Pancreas (tissue), 10 donors: ENCODE results near the gene MEAF6. TPM values are rescaled to one million over a fixed set of nuclear protein-coding genes. Genes with fewer than 3 reads are reported as not detected.
A peak's percentile ranks its signal among the peaks of the same experiment; 100 is the strongest.
"Not testable (repeated sequence)": the region's sequence is repeated elsewhere in the genome, so short reads cannot be mapped to it uniquely, and the experiment has no call there.

Experiments used
- ATAC-seq, 4 donors: fragments of 200-7000 bp; cut with Tn5 transposase; one replicate each; pipeline versions ENCODE4 v1.8.0 to v1.9.1; 2020; ENCODE audit warnings: mild to moderate bottlenecking in 4 of 4, moderate library complexity in 4 of 4
- DNase-seq, 6 donors: peaks; one replicate each; pipeline ENCODE4 v3.0.0-alpha.2; 2020
- FAIRE-seq: peaks from 2 replicates; lab custom pipeline; 2012; peaks lifted over from hg19 to GRCh38; lab: Jason Lieb, UNC
- H3K27ac ChIP-seq, 4 donors: fragments of 200-600 bp; sonication (generic); 1 replicate in 3 of 4; 2 replicates in 1 of 4; pipeline versions ENCODE4 v1.5.0 to v1.8.0; 2020
- H3K27me3 ChIP-seq, 4 donors: fragments of 200-600 bp; one replicate each; pipeline ENCODE4 v1.8.0; 2021
- H3K36me3 ChIP-seq, 3 donors: fragments of 200-600 bp; sonication (generic) in 1 of 3; one replicate each; pipeline versions ENCODE4 v1.5.0 to v1.8.0; 2020 to 2021
- H3K4me1 ChIP-seq, 3 donors: fragments of 200-600 bp; one replicate each; pipeline ENCODE4 v1.8.0; 2021
- H3K4me3 ChIP-seq, 4 donors: fragments of 200-600 bp; sonication (generic) in 2 of 4; one replicate each; pipeline versions ENCODE4 v1.5.0 to v1.8.0; 2020 to 2021
- H3K9me3 ChIP-seq, 4 donors: fragments of 200-600 bp; one replicate each; pipeline ENCODE4 v1.8.0; 2021
- CTCF ChIP-seq, 4 donors: fragments of 200-600 bp; sonication (generic) in 3 of 4; IDR thresholded peaks; one replicate each; pipeline versions ENCODE4 v1.5.0 to v1.8.0; 2021; ENCODE audit warnings: antibody characterized with exemption in 4 of 4
- WGBS, 2 donors: extraction: QIAGEN DNeasy Blood & Tissue Kit; methylation state at CpG; one replicate each; pipeline ENCODE4 v1.1.7; 2013; 5-methylcytosine and 5-hydroxymethylcytosine counted together
- intact Hi-C, 3 donors: fragments of 100-400 bp; cut with DNase I; formaldehyde crosslinking; loops; one replicate each; pipeline versions ENCODE4 v1.11.1 to v1.14.2; 2022
- polyA plus RNA-seq, 2 donors: library from polyadenylated mRNA; stranded (reverse); fragments of 200-250 nt; gene quantifications; one replicate each; pipeline ENCODE4 v1.2.3, GENCODE V29; 2013
- total RNA-seq, 6 donors: library from RNA; stranded (reverse); fragmentation: NEBNext Ultra II Directional in 4 of 6; extraction: Animal tissue kit (Norgen Biotek cat#: 25700) in 4 of 6; gene quantifications; one replicate each; pipeline versions ENCODE4 v1.2.1 to v1.2.4, GENCODE V29; 2021 to 2023
- donor health status: healthy with polysubstance abuse.
- donor health status: DM: no; HTN: no; CAD: no; lungs with moderate emphysema.
- donor health status: DM: no; HTN: no; CAD: no.
- donor health status: control.
- donor health status: control.
- donor health status: Bipolar disorder and iron deficiency.
- donor health status: DM: yes; HTN: yes; CAD: no.
- donor health status: DM: no; HTN: no; CAD: no.
- donor health status: DM: no; HTN: no; CAD: no.
- donor health status: DM: yes; HTN: yes; CAD: no.

The MEAF6 gene
- total and polyA plus RNA-seq, 8 donors, result 26.1 to 59.8 (median 28.3) TPM

GRCh38 chr1:37560401-37561132 is 46.0 kb upstream of the MEAF6 start:
- Histone ChIP-seq H3K4me3 (no peak overlapping the region), H3K36me3 (peaks cover 0 to 14% (median 7%) of the 10 kb centered on the region in 3 donors), H3K4me1 (peaks cover 0 to 8% (median 3%) of the 10 kb centered on the region in 3 donors), H3K27me3 (no peaks in the 10 kb centered on the region), H3K9me3 (no peaks in the 10 kb centered on the region), H3K27ac (no peak overlapping the region)
- ATAC-seq (no peak), FAIRE-seq (no peak), DNase-seq (no peak)
- intact Hi-C loops, result no loop called here
- 77 to 83% methylated on average over 10 of the region's 10 CpGs for WGBS, 2 donors
- TF ChIP-seq CTCF (IDR thresholded peaks at IDR 0.05), result no peak

GRCh38 chr1:37559957-37560379 is 45.4 kb upstream of the MEAF6 start:
- H3K4me3 ChIP-seq, H3K36me3 ChIP-seq, H3K27me3 ChIP-seq, H3K9me3 ChIP-seq, intact Hi-C loops, FAIRE-seq, DNase-seq, ATAC-seq, H3K27ac ChIP-seq, H3K4me1 ChIP-seq: not testable (repeated sequence)
- 54 to 56% methylated on average over 12 of the region's 12 CpGs for WGBS, 2 donors

- DNase-seq (no peak), FAIRE-seq (no peak), ATAC-seq (no peak)
- no peak for TF ChIP-seq CTCF (IDR thresholded peaks at IDR 0.05)
- no peaks in the 10 kb centered on the region for H3K27me3 ChIP-seq
- no peaks in the 10 kb centered on the region for H3K9me3 ChIP-seq
- H3K4me1 ChIP-seq, result peaks cover 0 to 12% (median 3%) of the 10 kb centered on the region in 3 donors
- no peak overlapping the region for H3K4me3 ChIP-seq
- no peak overlapping the region for H3K27ac ChIP-seq
- WGBS, 2 donors, result 86 to 94% methylated on average over 7 of the region's 7 CpGs
- peaks cover 0 to 9% (median 0%) of the 10 kb centered on the region in 3 donors for H3K36me3 ChIP-seq
- intact Hi-C loops, result no loop called here
These were observed 44.5 kb upstream of the MEAF6 start for GRCh38 chr1:37559080-37559479.

- no peak for FAIRE-seq
- no peak for DNase-seq
- 88 to 93% methylated on average over 1 of the region's 1 CpG for WGBS, 2 donors
- no peak overlapping the region for H3K4me3 ChIP-seq
- ATAC-seq, result no peak
- H3K9me3 ChIP-seq, result no peaks in the 10 kb centered on the region
- peaks cover 0 to 9% (median 0%) of the 10 kb centered on the region in 3 donors for H3K36me3 ChIP-seq
- no peak for TF ChIP-seq CTCF (IDR thresholded peaks at IDR 0.05)
- H3K27ac ChIP-seq, result no peak overlapping the region
- intact Hi-C loops, result no loop called here
- H3K4me1 ChIP-seq, result peaks cover 0 to 12% (median 3%) of the 10 kb centered on the region in 3 donors
- no peaks in the 10 kb centered on the region for H3K27me3 ChIP-seq
These were observed 43.8 kb upstream of the MEAF6 start for GRCh38 chr1:37558411-37558810.

GRCh38 chr1:37557402-37557801 is 42.8 kb upstream of the MEAF6 start:
- H3K4me3 ChIP-seq, result peak overlapping the region in 3 of 4 donors; percentile 27 to 59 (median 45)
- no peaks in the 10 kb centered on the region for H3K9me3 ChIP-seq
- FAIRE-seq (no peak), DNase-seq (no peak), ATAC-seq (no peak)
- H3K4me1 ChIP-seq, result peaks cover 3 to 22% (median 9%) of the 10 kb centered on the region in 3 donors
- H3K36me3 ChIP-seq, result peaks cover 0 to 8% (median 0%) of the 10 kb centered on the region in 3 donors
- TF ChIP-seq CTCF (IDR thresholded peaks at IDR 0.05), result no peak
- intact Hi-C loops, result no loop called here
- no peaks in the 10 kb centered on the region for H3K27me3 ChIP-seq
- peak overlapping the region in 2 of 4 donors; percentile 20 to 44 for H3K27ac ChIP-seq
- WGBS, 2 donors, result 61 to 62% methylated on average over 3 of the region's 3 CpGs
